Stimulated activated CD8-positive, alpha-beta memory T cell treated with anti-CD3 and anti-CD28 coated beads, Interleukin-2, amount 100 ng/mL, for 1 hour (primary cell): Measurements from ENCODE around the gene ARHGAP24.
"Not testable (repeated sequence)": the region's sequence is repeated elsewhere in the genome, so short reads cannot be mapped to it uniquely, and the experiment has no call there.

Source experiments
- DNase-seq, 2 donors: peaks; one replicate each; pipeline ENCODE4 v3.0.0-alpha.2; 2020; ENCODE audit warnings: low read depth in 2 of 2

ARHGAP24 gene

GRCh38 chr4:85913931-85914694 lies 439.2 kb downstream of the ARHGAP24 start:
- no peak for DNase-seq

DNA sequence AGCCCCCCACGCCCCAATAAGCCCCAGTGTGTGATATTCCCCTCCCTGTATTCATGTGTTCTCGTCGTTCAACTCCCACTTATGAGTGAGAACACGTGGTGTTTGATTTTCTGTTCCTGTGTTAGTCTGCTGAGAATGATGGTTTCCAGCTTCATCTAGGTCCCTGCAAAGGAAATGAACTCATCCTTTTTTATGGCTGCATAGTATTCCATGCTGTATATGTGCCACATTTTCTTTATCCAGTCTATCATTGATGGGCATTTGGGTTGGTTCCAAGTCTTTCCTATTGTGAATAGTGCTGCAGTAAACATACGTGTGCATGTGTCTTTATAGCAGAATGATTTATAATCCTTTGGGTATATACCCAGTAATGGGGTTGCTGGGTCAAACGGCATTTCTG lies 440.6 kb downstream of the ARHGAP24 start:
- not testable (repeated sequence) for DNase-seq

- no peak for DNase-seq
Measured at GRCh38 chr4:85919200-85919887, 444.4 kb downstream of the ARHGAP24 start.

GRCh38 chr4:85925071-85925470 lies 450.1 kb downstream of the ARHGAP24 start:
- DNase-seq = no peak

- no peak for DNase-seq
Measured at GRCh38 chr4:85928775-85929591, 454.0 kb downstream of the ARHGAP24 start.

DNA sequence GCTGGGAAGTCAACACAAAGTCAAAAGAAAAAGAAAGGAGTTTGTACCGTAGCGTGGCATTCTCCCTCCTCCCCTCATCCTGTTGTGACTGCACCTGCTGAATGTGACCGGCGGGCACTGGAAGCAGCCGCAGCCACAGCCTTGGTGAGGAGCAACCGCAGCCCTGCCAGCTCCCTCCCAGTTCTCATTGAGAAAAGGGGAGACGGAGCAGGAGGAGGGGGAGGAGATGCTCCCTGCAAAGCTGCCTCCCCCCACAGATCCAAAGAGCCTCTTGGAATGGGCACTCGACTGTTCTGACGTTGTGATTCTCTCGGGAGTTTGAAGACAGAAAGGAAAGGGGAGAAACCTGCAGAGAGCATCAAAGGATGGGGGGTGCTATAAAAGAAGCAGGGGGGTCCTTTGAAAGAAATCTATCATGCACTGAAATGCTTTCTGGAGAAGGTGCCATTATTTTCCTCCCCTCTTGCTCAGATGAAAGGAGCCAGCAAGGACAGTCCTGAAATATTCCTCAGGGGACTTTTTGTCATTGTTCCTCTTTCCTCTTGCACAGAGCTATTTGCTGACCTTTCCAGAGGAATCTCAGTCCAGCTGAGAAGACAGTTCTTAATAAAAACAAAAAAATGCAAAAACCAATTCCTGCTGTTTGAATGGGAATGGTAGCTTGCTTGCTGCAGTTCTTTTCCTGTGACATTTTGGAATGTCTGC lies 455.2 kb downstream of the ARHGAP24 start:
- DNase-seq = no peak

- no peak for DNase-seq
Measured at GRCh38 chr4:85932500-85933290, 457.7 kb downstream of the ARHGAP24 start.

- DNase-seq = no peak
Measured at GRCh38 chr4:85933291-85933640, 458.3 kb downstream of the ARHGAP24 start.

- DNase-seq = no peak
Measured at GRCh38 chr4:85937507-85937906, 462.6 kb downstream of the ARHGAP24 start.

DNA sequence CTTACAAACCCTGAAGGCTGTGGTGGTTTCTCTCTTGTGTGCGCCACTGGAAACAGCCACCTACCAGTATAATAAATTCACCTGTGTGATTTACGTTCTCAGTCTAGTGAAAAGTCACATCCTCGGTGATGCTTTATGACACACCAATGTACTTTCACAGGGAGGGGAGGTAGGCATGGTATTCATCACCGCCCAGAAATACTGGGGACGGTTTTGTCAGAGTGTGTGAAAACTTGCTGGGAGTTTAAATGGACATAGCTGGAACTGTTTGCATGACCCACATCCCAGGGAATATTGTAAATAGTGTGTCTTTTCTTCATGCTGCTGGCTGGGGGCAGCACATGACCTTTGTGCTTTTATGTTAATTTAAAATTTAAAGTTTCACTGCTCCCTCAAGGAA lies 463.1 kb downstream of the ARHGAP24 start:
- no peak for DNase-seq

- DNase-seq = no peak
Measured at GRCh38 chr4:85938902-85939301, 464.0 kb downstream of the ARHGAP24 start.

DNA sequence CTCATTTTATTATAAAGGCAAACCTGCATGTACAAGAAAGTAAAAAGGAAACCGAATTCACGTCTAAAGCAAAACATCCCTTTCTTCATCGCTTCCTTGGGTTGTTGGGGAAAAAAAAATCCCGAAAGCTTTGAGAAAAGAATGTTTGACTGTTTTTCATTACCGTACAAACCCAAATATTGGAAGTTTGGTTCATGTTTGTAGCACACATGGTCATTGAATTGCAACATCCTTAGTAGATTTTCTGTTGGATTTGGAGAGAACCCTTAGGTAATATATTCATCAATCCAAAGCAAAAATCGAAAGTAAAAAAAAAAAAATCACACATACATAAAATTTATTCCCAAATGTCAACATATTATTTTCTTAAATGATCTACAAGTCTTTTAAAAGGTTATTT lies 464.6 kb downstream of the ARHGAP24 start:
- no peak for DNase-seq

DNA sequence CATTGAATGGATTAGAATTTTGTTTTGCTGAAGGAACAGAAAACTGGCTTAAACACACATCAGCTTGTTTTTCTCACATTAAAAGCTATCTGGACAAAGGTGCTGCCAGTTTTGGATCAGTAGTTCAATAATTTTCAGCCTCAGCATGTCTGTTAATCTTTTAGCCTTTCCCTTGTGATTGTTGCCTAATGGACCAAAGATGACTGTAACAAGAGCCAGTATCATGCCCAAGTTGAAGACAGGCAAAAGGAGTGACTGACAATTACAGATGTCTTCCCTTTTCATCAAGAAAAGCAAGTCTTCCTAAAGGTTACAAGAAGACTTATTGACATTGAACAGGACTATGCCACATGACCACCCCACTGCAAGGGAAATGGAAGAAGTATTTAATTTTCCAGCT lies 465.2 kb downstream of the ARHGAP24 start:
- no peak for DNase-seq

DNA sequence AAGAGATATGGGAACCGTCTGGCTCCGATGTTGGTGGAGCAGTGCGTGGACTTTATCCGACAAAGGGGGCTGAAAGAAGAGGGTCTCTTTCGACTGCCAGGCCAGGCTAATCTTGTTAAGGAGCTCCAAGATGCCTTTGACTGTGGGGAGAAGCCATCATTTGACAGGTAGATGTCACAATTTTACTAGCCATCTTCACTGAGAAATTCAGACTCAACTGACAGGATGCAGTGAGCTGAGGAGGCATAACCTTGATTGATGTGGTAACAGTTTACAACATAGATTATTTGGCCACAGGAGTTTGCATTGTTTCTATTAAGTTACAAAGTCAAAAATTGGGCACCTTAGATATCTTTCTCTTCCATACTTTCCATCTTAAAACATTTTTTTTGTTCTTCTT lies 467.2 kb downstream of the ARHGAP24 start:
- no peak for DNase-seq

GRCh38 chr4:85946821-85947220 lies 471.9 kb downstream of the ARHGAP24 start:
- DNase-seq = no peak

GRCh38 chr4:85951099-85951498 lies 476.1 kb downstream of the ARHGAP24 start:
- DNase-seq = no peak

DNA sequence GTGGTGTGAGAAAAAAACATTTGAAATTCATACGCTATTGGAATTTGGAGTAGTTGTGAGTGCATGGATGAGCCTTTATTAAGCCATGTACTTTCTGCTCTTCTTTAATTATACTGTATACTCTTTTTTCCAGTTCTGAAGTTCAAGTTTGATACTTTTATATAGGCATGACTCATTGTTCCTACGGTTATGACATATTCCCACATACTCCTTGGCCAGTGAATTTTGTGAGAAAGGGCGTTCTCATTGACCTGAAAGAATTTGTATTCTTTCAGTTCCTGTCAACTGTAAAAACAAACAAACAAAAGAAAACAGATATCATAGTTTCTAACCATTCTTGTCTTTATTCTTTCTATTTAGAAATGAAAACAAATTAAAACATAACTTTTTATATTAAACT lies 477.6 kb downstream of the ARHGAP24 start:
- DNase-seq = no peak

DNA sequence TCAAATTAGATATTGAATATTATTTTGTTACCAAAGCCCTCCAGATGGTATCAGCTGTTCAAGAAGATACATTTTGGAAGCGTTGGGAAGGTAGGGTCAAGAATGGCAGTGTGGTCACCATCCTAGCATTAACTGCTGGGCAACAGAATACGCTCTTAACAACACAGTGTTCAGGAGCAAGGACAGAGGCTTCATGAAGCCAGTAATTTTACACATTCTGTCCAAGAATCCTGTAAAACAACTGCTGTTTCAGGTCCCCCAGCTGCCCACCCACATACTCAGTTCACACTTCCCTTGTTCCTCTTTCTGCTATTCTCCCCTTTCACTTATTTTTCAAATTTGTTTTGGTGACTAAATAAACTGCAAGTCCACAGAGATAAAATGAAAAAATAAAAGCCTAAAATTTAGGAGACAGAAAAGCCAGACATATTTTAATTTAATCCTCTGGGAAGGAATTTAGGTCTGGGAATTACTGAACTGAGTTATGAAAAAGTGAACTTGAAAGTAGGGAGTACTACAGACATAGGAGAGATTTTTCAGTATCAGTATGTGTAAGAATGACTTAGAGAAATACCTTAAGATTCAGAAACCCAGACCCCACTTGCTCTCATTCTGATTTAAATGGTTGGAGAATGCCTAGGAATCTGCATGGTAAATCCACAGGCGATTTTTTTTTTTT lies 478.2 kb downstream of the ARHGAP24 start:
- DNase-seq = no peak

DNA sequence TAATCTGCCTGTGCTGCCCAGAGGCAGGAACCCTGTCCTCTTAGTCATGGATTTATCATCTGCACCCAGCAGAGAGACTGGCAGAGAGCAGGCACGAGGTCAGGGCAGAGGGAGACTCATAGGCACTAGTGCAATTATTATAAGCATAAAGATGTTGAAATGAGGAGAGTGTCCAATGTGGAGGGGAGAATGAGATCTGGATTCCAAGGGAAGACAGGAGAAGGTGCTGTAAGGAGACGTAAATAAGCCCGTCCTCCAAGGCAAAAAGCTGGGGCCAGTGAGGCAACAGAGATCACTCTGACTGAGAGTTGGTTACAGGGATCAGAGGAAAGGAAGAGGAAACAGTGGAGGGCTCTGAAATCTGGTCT lies 478.7 kb downstream of the ARHGAP24 start:
- DNase-seq = no peak

- no peak for DNase-seq
Measured at GRCh38 chr4:85955620-85956292, 480.8 kb downstream of the ARHGAP24 start.
